GM21381 (cell line): ENCODE results near the gene GGCX.
"Not testable (repeated sequence)": the region's sequence is repeated elsewhere in the genome, so short reads cannot be mapped to it uniquely, and the experiment has no call there.

ENCODE experiments used
- ATAC-seq: cut with Tn5 transposase; IDR thresholded peaks from one replicate; pipeline ENCODE4 v1.9.1; 2021; ENCODE audit warnings: mild to moderate bottlenecking, moderate library complexity; ENCODE audit not compliant: unreplicated experiment

The GGCX gene

DNA sequence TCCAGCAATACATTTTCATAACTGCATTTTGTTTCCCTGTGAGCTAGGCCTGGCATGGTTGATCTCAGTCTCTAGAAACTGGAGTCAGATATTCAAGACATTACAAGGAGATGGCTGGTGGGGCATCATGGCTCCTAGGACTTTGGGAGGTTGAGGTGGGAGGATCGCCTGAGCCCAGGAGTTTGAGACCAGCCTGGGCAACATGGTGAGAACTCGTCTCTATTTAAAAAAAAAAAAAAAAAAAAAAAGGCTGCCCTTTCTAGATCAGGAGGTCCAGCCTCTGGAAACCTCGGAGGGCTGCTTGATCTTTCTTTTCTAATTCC lies 15.7 kb upstream of the GGCX start:
- ATAC-seq = no peak

DNA sequence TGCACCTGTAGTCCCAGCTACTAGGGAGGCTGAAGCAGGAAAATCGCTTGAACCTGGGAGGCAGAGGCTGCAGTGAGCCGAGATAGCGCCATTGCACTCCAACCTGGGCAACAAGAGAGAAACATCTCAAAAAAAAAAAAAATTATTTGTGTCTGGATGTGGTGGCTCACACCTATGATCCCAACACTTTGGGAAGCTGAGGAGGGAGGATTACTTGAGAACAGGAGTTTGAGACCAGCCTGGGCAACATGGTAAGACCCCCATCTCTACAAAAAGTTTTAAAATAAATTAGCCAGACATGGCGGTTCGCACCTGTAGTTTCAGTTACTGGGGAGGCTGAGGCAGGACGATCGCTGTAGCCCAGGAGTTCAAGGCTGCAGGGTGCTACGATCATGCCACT lies 14.4 kb upstream of the GGCX start:
- ATAC-seq = no peak

DNA sequence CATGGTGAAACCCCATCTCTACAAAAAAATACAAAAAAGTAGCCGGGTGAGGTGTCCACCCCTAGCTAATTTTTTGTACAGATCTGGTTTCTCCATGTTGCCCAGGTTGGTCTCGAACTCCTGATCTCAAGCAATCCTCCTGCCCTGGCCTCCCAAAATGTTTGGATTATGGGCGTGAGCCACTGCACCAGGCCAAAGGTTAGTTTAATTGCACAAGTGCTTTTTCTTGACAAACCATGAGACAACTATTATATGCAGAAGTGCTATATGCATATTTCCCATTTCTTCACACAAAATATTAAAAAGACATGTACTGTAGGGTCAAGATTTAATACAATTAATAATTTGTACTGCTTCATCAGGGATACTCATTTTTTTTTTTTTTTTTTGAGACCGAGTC lies 5.0 kb upstream of the GGCX start:
- ATAC-seq = no peak

DNA sequence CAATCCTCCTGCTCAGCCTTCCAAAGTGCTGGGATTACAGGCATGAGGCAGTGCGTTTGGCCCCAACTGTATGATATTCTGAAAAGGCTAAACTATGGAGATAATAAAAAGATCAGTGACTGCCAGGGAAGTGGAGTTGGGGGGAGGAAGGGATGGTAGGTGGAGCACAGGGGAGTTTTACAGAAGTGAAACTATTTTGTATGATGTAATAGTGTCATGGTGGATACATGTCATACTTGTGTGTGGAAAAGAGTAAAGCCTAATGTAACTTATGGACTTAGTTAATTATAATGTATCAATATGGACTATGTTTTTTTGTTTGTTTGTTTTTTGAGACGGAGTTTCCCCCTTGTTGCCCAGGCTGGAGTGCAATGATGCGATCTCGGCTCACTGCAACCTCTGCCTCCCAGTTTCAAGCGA lies 2.9 kb upstream of the GGCX start:
- ATAC-seq = no peak

DNA sequence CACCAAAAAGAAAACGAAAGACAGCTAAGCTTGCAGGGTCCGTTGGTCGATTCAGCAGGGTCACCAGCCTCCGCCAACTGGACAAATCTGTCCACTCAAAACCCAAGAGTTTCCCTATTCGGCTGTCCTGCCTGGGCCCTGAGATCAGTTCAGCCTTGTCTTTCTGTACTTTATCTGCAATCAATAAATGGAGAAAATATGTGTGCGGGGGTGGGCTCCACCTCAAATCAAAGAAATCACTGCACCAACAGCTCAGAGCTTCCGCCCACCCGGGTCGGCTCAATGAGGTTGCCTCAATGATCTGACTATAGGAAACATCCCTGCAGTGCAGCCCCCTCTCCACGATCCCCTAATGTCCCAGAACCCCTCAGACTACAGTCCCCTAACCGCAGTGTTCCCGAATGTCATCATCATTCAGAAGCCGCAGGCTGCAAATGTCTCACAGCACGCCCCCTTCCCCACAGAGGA lies 447 bp downstream of the GGCX start:
- ATAC-seq = peak; percentile 24

DNA sequence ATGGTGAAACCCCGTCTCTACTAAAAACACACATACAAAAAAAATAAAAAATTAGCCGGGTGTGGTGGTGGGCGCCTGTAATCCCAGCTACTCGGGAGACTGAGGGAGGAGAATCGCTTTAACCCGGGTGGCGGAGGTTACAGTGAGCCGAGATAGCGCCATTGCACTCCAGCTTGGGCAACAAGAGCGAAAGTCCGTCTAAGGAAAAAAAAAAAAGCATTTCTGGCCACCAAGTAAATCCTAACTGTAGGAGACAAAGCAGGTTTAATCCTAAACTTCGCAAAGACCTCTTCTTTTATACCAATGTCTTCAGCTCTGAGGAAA lies 928 bp downstream of the GGCX start:
- not testable (repeated sequence) for ATAC-seq

DNA sequence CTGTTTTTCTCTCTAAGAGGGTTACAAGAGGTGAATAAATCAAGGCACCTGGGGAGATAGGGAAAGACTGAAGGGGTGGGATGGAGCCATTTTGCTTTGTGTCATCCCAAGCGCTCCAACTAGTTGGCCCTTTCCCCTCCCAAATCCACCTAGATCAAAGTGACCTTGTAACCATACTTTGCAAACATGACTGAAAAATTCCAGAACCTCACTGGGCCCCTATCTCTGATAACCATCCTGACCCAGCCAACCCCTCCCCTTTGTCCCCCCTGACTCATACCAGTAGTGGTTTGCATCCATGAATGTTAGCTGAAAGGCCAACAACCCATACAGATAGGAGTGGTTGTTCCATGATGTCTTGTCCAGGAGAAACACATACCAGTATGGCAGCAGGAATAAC lies 3.1 kb downstream of the GGCX start:
- ATAC-seq = no peak

DNA sequence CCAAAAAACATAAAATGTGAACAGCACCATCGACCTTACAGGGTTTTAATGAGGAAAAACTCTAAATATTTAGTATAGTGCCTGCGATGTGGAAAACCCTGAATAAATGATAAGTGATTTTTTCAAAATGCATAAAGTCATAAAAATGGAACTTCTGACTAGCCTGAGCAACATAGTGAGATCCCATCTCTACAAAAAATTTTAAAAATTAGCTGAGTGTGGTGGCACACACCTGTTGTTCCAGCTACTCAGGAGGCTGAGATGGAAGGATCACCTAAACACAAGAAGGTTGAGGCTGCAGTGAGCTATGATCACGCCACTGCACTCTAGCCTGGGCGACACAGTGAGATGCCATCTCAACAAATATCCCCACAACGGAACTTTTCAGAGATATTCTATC lies 4.2 kb downstream of the GGCX start:
- ATAC-seq = no peak

DNA sequence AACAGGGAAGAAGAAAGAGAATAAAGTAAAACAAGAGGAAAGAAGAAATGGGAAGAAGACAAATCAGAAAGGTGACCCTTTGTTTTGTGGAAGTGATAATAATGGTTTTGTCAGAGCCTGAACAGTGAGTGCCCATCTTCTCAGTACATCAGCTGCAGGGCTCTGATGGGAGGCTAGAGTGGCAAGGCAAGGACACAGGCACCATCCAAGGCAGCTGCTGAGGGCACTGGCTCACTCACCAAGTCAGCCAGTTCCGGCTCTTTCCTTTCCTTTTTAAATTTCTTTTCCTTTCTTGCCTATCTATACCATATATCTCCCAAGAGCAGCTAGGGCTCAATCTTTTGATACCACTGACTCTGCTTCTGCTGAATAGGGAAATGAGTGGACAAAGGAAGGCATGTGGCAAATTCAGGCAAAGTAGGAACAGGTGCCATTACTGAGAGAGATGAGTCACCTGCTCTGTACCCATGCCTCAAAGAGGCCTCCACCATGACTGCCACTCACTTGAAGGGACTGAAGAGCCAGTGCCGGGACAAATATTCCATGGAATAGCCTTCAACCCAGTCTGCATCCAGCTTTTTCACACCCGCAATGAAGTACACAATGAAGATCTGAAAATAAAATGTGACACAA lies 6.2 kb downstream of the GGCX start:
- no peak for ATAC-seq

DNA sequence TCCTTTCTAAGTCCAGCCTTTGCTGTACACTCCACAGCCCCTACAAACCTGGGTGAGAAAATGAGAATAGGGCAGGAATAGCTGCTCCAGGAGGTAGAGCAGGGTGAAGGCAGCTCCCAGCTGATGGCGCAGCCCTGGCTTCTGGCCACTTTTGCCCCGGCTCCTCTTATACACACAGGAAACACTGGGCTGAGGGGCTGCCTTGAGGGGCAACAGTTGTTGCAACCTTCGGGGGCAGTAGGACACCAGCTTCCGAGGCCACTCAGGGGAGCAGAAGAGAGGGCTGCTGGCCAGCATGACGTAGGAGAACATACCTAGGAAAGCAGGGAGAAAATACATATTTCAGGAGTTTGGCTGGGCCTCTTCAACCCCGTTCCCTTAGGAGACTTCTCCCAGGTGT lies 8.1 kb downstream of the GGCX start:
- ATAC-seq = no peak

DNA sequence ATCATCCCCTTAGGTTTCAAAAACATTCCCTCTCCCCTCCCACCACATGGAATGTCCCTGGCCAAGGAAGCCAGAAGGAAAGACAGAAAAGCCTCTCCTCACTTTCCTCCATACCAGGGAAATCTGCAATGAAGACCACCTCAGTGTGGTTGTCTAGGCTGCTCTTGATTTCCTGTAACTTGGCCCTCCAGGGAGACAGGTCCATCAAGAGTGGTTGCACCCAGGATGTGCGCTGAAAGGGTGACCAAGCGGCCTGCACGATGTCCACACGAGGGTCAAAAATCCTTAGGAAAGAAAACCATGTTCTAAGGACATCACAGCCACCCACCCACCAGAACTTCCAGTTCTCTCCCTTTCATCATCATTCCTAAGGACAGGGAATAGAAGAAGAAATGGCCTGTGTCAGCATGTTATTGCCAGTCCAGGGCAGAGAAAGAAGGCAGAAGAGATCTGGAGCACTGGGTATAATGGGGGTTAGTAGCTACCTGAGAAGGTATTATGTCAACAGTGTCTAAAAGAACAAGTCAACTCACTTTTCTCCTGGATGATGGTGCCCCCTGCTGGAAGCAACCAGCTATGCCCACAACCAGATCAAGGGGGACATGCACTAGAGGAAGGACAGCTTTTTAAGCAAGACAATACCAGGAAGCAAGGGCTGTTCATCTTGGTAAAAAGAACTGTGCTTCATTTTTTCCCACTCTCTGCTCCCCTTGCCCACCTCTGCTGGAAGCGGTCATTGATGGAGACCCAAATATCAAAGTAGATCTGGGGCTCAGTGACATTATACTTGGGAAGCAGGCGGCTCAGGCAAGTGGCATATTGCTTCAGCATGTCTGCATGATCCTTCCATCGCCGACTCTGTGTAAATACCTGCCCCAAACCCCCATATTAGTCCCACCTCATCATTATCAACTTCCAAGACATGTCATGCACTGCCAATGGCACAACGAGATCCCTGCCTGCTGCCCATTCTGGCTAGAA lies 9.3 kb downstream of the GGCX start:
- ATAC-seq = peak; percentile 47

DNA sequence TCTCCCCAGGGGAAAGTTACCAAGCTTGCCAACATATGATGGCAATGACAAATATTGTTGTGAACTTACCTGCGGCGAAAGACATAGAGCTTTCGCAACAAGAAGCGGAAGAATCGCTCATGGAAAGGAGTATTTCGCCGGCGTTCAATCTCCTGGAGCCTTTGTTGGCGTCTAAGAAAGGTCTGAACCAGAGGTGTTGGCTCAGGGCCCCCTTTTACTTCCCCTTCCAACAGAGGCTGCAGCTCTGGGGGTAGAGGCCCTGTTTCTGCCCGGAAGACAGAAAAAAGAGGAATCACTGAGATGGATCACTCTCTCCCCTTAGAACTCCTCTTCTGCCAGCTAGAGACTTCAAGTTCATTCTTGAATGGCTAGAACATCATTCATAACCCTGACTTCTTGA lies 10.8 kb downstream of the GGCX start:
- ATAC-seq = no peak

DNA sequence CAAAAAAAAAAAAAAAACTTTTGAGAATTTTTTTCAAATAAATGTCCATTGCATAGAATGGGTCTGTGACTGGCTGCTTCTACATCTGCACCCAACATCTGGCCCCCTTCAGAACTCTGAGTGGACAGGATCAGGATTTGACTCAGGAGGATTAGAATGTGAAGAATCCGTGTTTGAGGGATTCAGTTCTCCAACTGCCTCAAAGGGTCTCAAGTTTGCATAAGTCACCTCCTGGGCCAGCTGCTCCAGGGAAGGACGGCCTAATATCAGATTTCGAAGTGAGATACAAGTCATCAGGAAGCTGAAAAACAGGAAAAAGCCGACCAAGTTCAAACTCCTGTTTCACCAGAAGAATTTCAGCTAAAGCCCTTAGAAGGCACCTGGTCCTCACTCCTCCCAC lies 11.5 kb downstream of the GGCX start:
- no peak for ATAC-seq

DNA sequence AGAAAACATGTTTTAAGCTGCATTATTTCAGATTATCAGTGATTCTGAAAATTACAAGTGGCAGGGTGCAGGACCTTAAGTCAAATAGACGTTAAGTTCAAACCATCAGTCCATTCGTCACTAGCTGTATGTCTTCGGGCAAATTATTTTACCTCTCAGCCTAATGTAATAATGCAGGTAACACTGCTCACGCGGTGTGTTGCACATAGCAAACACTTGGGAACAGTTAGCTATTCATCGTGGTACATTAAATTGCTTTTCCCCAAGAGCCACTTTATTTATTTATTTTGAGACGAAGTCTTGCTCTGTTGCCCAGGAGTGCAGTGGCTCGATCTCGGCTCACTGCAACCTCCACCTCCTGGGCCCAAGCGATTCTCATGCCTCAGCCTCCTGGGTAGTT lies 12.2 kb downstream of the GGCX start:
- ATAC-seq = no peak

DNA sequence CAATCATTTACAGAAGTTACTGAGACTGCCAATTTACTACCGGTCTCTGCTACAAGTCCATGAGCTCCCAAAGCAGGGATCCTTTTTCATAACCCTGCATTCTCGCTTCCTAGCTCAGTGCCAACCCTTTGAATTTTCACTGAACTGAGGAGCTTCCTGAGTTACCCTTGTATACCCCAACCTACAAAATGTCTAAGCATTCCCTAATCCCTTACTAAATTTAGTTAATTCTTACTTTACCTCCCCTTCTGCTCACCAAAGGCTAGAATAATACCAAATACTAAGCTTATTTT lies 12.7 kb downstream of the GGCX start:
- ATAC-seq = no peak

DNA sequence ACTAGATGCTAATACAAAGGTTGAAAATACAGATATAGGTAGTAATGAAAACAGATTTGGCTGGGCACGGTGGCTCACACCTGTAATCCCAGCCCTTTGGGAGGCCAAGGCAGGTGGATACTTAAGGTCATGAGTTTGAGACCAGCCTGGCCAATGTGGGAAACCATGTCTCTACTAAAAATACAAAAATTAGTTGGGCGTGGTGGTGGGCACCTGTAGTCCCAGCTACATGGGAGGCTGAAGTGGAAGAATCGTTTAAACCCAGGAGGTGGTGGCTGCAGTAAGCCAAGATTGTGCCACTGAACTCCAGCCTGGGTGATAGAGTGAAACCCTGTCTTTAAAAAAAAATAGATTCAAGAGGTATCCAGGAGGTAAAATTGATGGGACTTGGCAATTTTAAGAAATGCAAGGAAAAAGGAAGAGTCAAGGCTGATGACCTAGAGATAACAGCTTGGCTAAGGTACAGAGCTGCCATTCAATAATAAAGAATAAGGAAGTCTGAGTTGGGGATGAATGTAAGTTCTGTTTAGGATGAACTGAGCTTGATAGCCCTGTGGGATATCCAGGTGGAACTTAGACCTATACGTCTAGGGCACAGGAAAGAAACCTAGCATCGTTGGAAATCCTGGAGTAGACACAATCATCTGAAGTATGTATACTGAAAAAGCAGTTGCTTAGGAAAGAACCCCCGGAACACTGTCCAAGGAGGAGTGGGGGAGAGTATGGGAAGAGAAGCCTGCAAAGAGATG lies 13.3 kb downstream of the GGCX start:
- no peak for ATAC-seq

DNA sequence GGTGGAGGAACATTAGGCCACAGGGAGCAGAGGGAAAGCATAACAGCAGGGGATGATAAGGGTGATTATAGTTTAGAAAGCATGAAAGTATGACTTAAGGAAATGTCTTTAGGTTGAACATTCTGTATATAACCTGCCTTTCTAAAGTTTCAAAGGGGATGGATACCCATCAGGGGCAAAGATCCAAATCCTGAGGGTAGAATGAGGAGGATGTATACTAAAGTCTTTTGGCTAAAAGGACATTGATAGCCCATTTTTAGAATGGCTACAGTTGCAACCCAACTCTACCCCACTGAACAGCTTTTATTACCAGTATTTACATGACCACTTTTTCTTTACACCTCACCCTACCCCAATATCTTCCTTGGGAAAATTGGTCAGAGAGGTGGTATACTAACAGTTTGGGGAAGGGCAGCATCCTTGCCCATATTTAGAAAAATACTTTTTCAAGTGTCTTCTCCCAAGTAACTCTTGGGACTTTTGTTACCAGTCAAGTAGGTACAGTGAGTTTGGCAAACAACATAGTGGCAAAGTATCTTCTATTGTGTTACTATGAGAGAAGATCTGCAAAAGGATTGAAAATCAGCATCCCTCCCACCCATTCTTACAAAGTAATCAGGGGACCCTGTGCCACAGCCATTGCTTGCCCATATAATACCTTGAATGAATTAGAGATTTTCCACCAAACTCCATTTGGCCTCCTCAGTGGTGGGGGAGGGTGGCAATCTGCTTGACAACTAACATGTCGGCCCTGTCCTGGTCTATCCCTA lies 14.0 kb downstream of the GGCX start:
- no peak for ATAC-seq

DNA sequence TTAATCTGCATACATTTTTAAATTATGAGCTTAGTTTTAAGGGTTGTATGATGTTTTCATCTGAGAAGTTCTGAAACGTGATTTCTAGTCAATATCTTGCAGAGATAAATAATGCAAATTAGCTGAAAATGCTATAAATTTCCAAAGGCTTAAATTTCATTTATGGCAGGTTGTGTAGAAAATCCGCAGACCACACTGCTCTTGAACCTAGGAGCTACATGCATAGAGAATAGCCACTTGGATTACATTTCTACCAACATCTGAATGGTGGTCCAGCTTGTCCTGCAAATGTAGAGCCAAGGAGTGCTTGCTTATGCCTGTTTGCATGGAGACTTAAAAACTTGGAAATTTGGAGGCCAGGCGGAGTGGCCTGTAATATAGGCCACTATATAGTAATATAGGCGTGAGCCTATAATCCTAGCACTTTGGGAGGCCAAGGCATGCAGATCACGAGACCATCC lies 15.5 kb downstream of the GGCX start:
- no peak for ATAC-seq

DNA sequence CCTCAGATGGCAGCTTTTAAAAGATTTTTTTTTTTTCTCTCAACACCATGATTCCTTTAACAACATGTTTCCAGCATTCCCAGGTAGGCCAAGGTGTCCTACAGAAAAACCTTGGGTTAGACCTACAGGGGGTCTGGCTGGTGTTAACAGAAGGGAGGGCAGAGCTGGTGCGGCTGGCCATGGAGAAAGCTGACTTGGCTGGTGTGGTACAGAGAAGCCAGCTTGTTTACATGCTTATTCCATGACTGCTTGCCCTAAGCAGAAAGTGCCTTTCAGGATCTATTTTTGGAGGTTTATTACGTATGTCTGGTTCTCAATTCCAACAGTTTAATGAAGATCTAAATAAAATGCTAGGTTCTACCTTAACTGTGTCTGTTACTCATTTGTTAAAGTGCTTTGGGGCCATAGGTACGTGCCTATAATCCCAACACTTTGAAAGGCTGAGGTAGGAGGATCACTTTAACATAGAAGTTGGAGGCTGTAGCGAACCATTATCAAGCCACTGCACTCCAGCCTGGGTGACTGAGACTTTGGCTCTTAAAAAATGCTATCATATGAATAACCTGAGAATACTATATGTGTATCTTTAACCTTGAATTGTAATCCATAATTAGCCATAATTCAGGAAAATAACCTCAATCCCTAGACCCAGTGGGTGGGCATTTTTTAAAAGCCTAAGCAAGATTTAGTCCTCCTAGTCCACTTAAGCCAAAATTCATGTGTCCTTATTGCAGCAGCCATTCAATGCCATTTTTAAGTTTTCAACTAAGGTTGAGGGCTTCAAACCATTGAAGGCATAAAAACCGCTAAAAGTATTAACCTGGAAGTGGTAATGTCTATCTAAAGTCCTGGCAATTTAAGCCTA lies 16.1 kb downstream of the GGCX start:
- not testable (repeated sequence) for ATAC-seq

DNA sequence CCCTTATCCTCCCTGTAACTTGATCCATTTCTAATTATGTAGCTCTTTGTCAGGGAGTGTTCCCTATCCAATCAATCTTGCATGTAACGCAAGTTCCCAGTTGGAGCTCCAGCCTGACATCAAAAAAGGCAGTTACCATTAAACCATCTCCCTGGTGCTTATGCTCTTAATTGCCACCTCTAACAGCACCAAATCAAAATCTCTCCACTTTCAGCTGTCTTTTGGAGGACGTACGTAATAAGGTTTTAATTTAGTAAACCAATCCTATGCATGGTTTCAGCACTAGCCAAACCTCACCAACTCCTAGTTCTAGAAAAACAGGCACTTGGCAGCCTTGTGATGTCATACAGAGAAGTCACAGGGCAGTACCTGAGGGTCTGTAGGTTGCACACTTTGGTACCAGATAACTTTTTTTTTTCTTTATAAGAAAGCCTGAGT lies 17.0 kb downstream of the GGCX start:
- ATAC-seq = not testable (repeated sequence)
